HepG2 (cell line): ENCODE measurements around the gene TTC19. TPM values are rescaled to one million over a fixed set of nuclear protein-coding genes. Genes with fewer than 3 reads are reported as not detected.

Experiments
- GATA4 ChIP-seq: sonication (generic); IDR thresholded peaks from 2 replicates; pipeline ENCODE4 v1.6.1; 2016; ENCODE audit warnings: antibody characterized with exemption, low read depth, borderline replicate concordance
- HNF4G ChIP-seq, 2 experiments: sonication (generic) in 1 of 2; formaldehyde crosslinking in 1 of 2; IDR thresholded peaks; 2 replicates each; pipeline versions ENCODE4 v1.4.0 to v1.6.1; 2011 to 2020; ENCODE audit warnings: borderline replicate concordance in 2 of 2, low read depth in 2 of 2, mild to moderate bottlenecking in 2 of 2, low read length in 1 of 2, missing genetic modification reagents in 1 of 2, moderate library complexity in 1 of 2
- KLF9 ChIP-seq: IDR thresholded peaks from 2 replicates; pipeline ENCODE4 v1.6.1; 2016; ENCODE audit warnings: low read depth
- LCORL ChIP-seq, 2 experiments: fragments of 450-650 bp in 1 of 2; sonication (generic) in 1 of 2; formaldehyde crosslinking in 1 of 2; IDR thresholded peaks; 2 replicates each; pipeline versions ENCODE4 v1.5.0 to v1.6.1; 2017 to 2020; ENCODE audit warnings: antibody characterized with exemption in 1 of 2, missing genetic modification reagents in 1 of 2
- MEIS1 ChIP-seq: sonication (generic); formaldehyde crosslinking; IDR thresholded peaks from 2 replicates; pipeline ENCODE4 v1.9.0; 2021; ENCODE audit warnings: mild to moderate bottlenecking, missing genetic modification reagents, moderate library complexity, borderline replicate concordance
- NBN ChIP-seq: fragments of 450-650 bp; conservative IDR thresholded peaks from 2 replicates; pipeline ENCODE4 v1.6.1; 2017
- NCOR1 ChIP-seq: fragments of 200-600 bp; sonication (generic); IDR thresholded peaks from 2 replicates; pipeline ENCODE4 v1.7.0; 2017; ENCODE audit warnings: antibody characterized with exemption, low read length, borderline replicate concordance
- NPAS2 ChIP-seq: sonication (generic); formaldehyde crosslinking; IDR thresholded peaks from 2 replicates; pipeline ENCODE4 v1.8.0; 2022; ENCODE audit warnings: mild to moderate bottlenecking, missing genetic modification reagents, borderline replicate concordance
- NR2F1 ChIP-seq, 2 experiments: fragments of 450-650 bp in 1 of 2; formaldehyde crosslinking in 1 of 2; IDR thresholded peaks; 2 replicates each; pipeline versions ENCODE4 v1.5.0 to v1.6.1; 2016 to 2020; ENCODE audit warnings: mild to moderate bottlenecking in 1 of 2, missing compliant biosample characterization in 1 of 2, missing genetic modification reagents in 1 of 2, moderate library complexity in 1 of 2
- TOPORS ChIP-seq: sonication (generic); formaldehyde crosslinking; IDR thresholded peaks from 2 replicates; pipeline ENCODE4 v1.8.0; 2023; ENCODE audit warnings: mild to moderate bottlenecking, missing genetic modification reagents
- ZFYVE20 ChIP-seq: sonication (generic); formaldehyde crosslinking; IDR thresholded peaks from 2 replicates; pipeline ENCODE4 v1.8.0; 2023; ENCODE audit warnings: low read depth, mild to moderate bottlenecking, moderate library complexity, missing genetic modification reagents, borderline replicate concordance
- ZNF160 ChIP-seq: sonication (generic); formaldehyde crosslinking; IDR thresholded peaks from 2 replicates; pipeline ENCODE4 v1.8.0; 2022; ENCODE audit warnings: mild to moderate bottlenecking, inconsistent platforms, missing genetic modification reagents
- ZNF552 ChIP-seq: sonication (generic); formaldehyde crosslinking; IDR thresholded peaks from 2 replicates; pipeline ENCODE4 v1.9.0; 2022; ENCODE audit warnings: missing genetic modification reagents, mild to moderate bottlenecking, borderline replicate concordance
- ZNF678 ChIP-seq: sonication (generic); formaldehyde crosslinking; IDR thresholded peaks from 2 replicates; pipeline ENCODE4 v1.4.0; 2020; ENCODE audit warnings: mild to moderate bottlenecking, missing genetic modification reagents
- ZSCAN25 ChIP-seq: sonication (generic); formaldehyde crosslinking; IDR thresholded peaks from 2 replicates; pipeline ENCODE4 v1.8.0; 2022; ENCODE audit warnings: mild to moderate bottlenecking, missing genetic modification reagents
- polyA plus RNA-seq, 8 experiments: library from polyadenylated mRNA; depleted of rRNA in 3 of 8; stranded (reverse) in 7 of 8; unstranded in 1 of 8; fragments of >200 nt; fragmentation: Illumina TruSeq in 4 of 8; extraction: Trizol in 4 of 8; gene quantifications; 2 replicates each; pipeline versions ENCODE4 v1.2.1 to v1.2.3, GENCODE V29; 2011 to 2016; ENCODE audit warnings: low read depth in 4 of 8, missing spikeins in 1 of 8, mixed read lengths in 1 of 8; ENCODE audit not compliant: insufficient read depth in 1 of 8
- total RNA-seq, 5 experiments: library from RNA; depleted of rRNA; stranded (reverse); fragments of >200 nt; fragmentation: Illumina TruSeq; extraction: Trizol; gene quantifications; 2 replicates each; pipeline ENCODE4 v1.2.3, GENCODE V29; 2016; ENCODE audit warnings: low read depth in 1 of 5
- TF ChIP-seq, protein P1 (sequence below): IDR thresholded peaks from 2 replicates; pipeline ENCODE4 v1.6.1; 2016; ENCODE audit warnings: missing compliant biosample characterization, missing genetic modification reagents, borderline replicate concordance

The TTC19 gene
- total and polyA plus RNA-seq, 2 of the 13 experiments (the other 11 are each of a cell fraction or from before 2014, with no cell fraction given): 4.4 to 24.3 TPM

GRCh38 chr17:15999141-15999973 lies at the start of gene TTC19, which contains the start of gene ZSWIM7 (continued):
- TF ChIP-seq ZNF552 (CRISPR knock-in tag): peak; percentile 66
- no peak for TF ChIP-seq MEIS1 (CRISPR knock-in tag)
- no peak for TF ChIP-seq LCORL (IDR thresholded peaks at IDR 0.05)
- peak; percentile 85 for TF ChIP-seq LCORL (CRISPR knock-in tag; IDR thresholded peaks at IDR 0.05)
- TF ChIP-seq ZNF678 (CRISPR knock-in tag): peak; percentile 6; the same call in 1 of the 2 replicates
- TF ChIP-seq KLF9 (CRISPR knock-in tag): peak; percentile 78; the same call in 1 of the 2 replicates
- TF ChIP-seq, protein P1, sequence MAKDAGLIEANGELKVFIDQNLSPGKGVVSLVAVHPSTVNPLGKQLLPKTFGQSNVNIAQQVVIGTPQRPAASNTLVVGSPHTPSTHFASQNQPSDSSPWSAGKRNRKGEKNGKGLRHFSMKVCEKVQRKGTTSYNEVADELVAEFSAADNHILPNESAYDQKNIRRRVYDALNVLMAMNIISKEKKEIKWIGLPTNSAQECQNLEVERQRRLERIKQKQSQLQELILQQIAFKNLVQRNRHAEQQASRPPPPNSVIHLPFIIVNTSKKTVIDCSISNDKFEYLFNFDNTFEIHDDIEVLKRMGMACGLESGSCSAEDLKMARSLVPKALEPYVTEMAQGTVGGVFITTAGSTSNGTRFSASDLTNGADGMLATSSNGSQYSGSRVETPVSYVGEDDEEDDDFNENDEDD (CRISPR knock-in tag): peak; percentile 95
- TF ChIP-seq ZSCAN25 (CRISPR knock-in tag): peak; percentile 86
- TF ChIP-seq GATA4: 0 out of 2 replicates have a peak, but pooled peaks have one; percentile 31
- 0 out of 2 replicates have a peak, but pooled peaks have one; percentile 4 for TF ChIP-seq HNF4G (IDR thresholded peaks at IDR 0.05; ENCODE audit: borderline replicate concordance, low read depth, low read length)
- TF ChIP-seq HNF4G (CRISPR knock-in tag; IDR thresholded peaks at IDR 0.05; ENCODE audit: borderline replicate concordance, low read depth): peak; percentile 74; the same call in 1 of the 2 replicates
- TF ChIP-seq NR2F1 (CRISPR knock-in tag; IDR thresholded peaks at IDR 0.05): peak in 1 of 2 experiments; percentile 36; a peak in 1 of 4 replicates
- TF ChIP-seq ZFYVE20 (CRISPR knock-in tag): no peak; the same call in 1 of the 2 replicates
- no peak for TF ChIP-seq NPAS2 (CRISPR knock-in tag)
- no peak for TF ChIP-seq NBN
- peak; percentile 87 for TF ChIP-seq ZNF160 (CRISPR knock-in tag)
- TF ChIP-seq NCOR1: no peak
- peak; percentile 51; the same call in 1 of the 2 replicates for TF ChIP-seq TOPORS (CRISPR knock-in tag)
